HG02840 (cell line): ENCODE data around the gene LHCGR.
"Not testable (repeated sequence)": the region's sequence is repeated elsewhere in the genome, so short reads cannot be mapped to it uniquely, and the experiment has no call there.

ENCODE experiments used
- ATAC-seq: cut with Tn5 transposase; IDR thresholded peaks from one replicate; pipeline ENCODE4 v1.9.1; 2021; ENCODE audit warnings: mild to moderate bottlenecking, moderate library complexity, moderate number of reproducible peaks; ENCODE audit not compliant: unreplicated experiment, low FRiP score

The LHCGR gene

DNA sequence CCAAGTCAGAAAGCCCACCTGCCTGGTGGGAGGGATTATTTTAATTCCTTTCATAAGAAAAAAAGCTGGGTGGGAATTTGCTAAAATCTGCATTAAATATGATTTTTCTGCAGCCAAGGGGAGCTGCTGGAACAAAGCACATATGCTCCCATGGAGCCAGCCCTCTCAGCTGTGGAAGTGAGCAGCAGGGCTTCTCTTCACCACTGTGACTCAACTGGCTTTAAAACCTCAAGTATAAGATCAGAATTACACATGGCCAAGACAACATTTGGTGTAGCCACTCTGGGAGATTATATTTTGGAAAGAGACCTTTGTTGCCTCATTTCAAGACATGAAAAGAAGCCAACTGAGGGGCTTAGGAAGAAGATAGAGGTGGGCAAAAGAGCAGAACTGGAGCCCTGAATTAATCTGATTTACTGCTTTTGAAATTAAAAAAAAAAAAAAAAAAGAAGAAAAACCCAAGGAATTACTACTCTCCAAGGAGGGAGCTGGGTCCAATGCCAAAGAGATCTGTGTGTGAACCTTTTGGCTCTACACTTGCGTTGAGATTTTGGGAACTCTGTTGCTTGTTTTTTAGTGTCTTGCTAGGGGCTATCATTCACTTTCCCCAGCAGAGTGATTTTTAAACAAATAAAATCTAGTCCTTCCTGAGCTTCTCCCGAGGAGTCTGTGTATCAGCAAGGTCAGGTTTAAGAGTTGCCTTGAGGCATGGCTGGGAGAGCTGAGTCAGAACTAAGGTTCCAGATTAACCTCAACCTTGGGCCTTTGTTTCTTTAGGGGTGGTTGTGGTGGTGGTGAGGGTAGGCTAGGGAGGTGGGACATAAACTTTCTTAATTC is 6.0 kb downstream of the LHCGR start:
- no peak for ATAC-seq

DNA sequence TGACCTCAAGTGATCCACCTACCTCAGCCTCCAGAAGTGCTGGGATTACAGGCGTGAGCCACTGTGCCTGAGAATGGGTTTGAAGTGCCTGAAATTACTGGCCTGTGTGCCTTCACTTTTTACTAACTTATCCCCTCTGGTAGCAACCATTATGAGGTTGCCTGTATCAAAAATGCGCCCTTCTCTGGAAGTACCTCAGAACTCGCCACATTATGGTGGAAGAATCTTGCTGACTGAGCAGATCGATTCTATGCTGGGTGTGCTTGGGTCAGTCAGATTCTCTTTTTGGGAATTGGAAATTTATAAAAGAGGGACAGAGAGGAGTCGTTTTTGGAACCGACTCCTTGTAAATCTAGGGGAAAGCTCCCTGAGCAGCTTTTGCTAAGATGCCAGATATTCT is 8.2 kb downstream of the LHCGR start:
- ATAC-seq = no peak

DNA sequence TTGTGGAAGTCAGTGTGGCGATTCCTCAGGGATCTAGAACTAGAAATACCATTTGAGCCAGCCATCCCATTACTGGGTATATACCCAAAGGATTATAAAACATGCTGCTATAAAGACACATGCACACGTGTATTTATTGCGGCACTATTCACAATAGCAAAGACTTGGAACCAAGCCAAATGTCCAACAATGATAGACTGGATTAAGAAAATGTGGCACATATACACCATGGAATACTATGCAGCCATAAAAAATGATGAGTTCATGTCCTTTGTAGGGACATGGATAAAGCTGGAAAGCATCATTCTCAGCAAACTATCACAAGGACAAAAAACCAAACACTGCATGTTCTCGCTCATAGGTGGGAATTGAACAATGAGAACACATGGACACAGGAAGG is 16.3 kb downstream of the LHCGR start:
- ATAC-seq = not testable (repeated sequence)

DNA sequence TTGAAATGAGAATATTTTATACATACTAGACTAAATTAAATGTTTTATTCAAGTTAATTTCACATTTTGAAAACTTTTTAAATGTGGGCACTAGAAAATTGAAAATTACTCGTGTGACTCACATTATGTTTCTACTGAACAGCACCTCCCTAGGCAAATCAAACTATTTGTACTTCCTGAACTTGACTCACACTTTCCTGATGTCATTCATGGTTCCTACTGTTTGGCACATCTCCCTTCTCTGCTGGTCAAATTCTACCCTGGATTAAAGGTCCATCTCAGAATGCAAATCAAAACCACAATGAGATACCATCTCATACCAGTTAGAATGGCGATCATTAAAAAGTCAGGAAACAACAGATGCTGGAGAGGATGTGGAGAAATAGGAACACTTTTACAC is 16.7 kb downstream of the LHCGR start:
- ATAC-seq = no peak

DNA sequence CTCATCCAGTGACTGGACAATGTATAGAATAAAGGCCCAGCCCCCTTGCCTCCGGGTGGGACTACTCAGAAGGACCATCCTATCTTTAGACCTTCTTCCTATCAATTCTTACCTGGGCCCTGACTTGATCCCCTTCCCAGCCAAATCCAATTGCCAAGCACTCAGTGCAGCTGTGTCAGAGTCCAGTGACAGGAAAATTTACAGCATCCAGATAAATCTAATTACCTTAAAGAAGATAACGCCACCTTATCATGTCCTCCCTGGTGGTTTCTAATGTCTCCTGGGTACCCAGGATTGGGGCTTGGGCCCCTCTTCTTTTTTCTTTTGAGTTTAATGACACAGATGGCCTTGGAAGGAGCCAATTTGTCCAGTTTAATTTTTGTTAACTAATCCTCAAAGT is 19.3 kb downstream of the LHCGR start:
- ATAC-seq = no peak

DNA sequence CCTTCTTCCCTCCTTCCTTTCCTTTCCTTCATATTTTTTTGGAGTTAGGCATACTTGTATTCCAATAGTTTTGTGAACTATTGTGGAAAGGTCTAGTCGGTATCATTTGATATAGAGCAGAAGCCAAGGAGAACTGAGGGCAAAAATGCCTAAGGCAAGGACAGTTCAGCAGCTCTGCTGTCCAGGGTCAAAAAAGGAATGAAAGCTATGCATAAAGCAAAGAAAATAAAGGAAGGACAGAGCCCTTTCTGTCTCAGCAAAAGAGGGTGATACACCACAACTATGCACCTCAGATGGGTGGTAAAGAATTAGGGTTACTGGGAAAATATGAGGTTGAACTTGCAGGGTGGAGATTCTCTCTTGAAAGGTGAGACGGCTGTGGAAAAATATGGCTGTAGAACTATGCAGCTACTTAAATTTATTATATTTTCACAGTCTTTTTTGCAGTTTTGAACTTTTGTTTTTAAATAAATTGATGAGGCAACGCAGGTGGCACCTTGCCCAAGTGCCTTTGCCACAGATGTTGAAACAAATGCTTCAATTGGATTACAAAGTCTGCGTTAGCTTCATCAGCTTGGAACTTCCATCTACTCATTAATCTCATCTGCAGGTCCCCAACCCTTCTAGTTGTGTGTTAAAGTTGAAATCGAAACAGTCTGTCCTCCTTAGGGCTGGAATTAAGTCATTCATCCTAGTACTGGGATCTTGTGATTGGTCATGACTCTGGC is 20.8 kb downstream of the LHCGR start:
- no peak for ATAC-seq

DNA sequence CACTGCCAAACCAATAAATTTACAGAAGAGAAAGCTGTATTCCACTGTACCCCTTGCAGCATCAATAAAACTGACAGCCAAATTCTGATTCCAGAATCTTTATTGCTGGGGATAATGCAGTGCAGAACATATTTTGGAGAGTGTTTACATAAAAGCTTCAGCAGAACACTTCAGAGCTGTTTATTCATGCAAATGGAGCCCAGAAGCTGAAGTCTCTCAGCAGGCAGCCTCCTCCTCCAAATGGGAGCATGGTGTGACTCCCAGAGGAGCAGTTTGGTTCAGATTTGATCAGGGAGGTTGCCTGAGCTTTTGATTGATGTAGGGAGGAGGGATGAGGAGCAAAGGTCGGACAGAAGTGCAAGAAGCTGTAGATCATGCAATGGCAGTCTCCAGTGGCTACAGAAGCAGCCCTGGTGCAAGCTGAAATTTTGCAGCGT is 22.4 kb downstream of the LHCGR start:
- ATAC-seq = no peak

DNA sequence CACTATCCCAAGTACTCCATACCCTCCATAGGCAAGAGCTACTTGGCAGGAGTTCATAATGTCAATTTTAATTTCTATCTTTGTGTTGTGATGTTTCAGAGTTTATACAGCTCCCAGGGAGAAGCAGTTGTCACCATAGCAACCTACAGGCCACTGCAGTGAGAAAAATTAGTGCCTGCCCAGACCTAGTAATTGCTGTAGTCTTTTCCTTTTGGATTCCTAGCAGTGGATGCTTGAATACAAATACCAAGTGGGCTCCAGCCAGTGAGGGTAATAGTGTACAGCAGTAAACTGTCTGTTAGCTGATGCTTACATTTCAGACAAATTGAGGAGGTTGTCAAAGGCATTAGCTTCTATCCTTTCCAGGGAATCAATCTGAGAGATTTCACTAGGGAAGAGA is 26.7 kb downstream of the LHCGR start:
- ATAC-seq = no peak

DNA sequence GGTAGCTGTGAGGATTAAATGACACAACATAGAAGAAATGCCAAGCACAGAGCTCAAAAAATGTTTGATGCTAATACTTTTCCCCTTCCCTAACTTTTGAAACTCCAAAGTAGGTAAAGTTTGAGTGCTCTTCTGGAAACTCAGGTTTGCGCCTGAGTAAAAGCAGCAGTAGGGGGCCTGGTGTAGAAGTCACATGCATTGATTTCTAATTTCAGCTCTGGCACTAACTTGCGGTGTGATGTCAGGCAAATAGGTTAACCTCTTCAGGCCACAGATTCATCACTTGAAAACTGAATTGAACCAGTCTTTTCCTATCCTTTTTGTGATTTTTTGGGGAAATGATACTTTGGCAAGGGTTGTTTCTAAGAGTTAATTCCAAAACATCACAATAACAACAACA is 27.2 kb downstream of the LHCGR start:
- no peak for ATAC-seq

DNA sequence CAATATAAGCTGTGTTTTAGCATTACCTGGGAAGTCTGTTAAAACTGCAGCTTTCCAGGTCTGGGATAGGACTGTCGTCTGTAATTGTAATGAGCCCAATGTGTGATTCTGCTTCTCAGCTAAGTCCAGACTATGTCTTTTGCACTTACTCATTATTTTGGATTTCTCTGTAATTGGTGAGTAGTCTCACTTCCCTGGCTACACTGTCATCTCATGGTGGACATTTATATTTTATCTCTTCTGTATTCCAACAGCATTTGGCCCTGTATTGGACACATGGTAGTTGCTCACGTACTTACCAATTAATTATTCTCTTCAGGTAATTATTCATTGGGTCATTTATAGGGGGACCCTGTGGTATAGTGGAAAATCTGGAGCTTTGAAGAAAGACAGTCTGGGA is 28.0 kb downstream of the LHCGR start:
- no peak for ATAC-seq

DNA sequence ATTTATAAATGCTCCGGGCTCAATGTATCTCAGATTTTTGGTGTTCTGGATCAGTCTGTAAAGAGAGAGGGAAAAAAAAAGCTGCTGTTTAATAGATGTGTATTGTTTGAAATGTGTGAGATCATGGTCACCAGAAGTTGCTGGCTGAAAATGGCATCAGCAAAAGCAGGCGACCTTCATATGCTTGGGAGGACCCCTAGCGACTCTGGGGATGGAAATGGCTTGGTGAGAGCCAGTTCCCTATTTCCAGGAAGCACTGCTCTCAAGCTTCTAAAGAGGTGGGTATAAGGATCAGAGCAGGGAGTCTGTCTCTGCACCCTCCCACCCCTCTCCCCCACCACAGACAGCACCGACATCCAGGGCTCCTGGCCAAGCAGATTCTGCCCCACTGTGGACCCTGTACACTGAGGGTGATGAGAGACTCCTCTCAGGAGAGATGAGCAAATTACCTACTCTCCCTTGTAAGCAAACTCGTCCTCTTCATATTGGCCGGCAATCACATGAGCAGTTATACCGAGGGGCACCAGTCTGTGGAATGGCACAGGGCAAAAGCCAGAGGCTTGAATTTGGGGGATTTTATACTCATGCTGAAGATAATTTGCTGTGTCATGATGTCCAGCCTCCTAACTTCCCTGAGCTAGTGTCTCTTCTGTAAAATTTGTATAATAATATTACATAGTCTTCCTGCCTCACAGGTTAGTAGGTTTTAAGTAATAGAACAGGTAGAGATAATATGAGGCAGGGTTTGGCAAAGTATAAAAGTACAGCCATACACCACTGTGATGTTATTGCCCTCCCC is 29.6 kb downstream of the LHCGR start:
- no peak for ATAC-seq

DNA sequence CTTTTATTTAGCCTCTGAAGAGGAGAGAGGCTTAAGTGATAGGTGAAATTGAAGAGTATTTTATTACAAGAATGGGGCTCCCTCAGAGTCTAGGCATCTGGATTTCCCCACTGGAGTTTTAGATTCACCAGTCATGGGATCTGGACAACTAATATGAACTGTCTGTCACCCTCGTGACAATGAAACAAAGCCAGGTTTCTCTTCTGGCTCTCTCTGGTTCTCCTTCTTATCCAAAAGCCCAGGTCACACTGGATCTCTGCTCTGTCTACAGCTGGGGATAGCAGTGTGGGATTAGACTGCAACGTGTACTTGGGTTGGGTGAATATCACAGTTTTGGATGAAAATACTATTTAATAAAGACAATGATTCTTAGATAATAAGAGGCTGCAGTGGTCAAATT is 31.2 kb downstream of the LHCGR start:
- no peak for ATAC-seq

DNA sequence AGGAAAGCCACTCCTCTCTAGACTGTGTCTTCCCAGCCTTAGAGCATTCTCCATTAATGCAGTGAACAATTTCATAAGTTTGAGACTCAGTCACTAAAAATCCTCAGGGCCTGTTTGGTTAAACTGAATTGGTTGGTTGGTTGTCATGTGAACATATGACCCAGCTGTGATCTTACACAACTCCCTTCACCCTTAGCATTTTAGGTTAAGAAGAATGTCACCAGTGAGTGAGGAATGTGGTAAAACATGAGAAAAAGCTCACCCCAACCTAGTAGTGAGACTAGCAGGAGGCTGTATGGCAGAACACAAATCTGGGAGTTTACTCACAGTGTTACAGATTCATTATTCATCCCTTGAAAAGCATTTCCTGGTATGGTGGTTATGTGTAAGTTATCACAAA is 32.4 kb downstream of the LHCGR start:
- ATAC-seq = no peak

DNA sequence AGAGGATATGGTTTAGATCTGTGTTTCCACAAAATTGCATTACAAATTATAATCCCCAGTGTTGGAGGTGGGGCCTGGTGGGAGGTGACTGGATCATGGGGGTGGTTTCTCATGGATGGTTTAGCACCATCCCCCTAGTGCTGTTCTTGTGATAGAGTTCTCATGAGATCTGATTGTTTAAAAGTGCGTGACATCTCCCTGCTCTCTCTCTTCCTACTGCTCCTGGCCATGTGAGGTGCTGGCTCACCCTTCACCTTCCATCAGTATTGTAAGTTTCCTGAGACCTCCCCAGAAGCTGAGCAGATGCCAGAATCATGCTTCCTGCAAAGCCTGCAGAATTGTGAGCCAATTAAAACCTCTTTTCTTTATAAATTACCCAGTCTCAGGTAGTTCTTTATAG is 33.1 kb downstream of the LHCGR start:
- no peak for ATAC-seq

DNA sequence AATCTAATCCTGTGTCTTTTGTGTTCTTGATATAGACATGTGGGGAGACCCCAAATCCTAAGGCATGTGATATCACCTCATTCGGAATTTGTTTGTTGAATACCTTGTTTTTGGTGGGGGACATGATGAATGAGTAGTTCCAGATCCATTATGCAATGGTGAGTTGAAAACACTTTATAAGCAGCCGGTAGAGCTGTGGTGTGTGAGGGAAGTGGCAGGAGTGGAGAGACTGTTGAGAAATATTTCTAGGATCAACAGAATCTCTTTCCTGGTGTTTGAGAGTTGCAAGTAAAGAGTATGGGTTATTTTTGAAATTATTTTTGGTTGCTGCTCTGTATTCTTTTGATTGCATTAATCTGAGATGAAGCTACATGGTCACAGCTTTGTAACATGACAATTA is 34.4 kb downstream of the LHCGR start:
- no peak for ATAC-seq

DNA sequence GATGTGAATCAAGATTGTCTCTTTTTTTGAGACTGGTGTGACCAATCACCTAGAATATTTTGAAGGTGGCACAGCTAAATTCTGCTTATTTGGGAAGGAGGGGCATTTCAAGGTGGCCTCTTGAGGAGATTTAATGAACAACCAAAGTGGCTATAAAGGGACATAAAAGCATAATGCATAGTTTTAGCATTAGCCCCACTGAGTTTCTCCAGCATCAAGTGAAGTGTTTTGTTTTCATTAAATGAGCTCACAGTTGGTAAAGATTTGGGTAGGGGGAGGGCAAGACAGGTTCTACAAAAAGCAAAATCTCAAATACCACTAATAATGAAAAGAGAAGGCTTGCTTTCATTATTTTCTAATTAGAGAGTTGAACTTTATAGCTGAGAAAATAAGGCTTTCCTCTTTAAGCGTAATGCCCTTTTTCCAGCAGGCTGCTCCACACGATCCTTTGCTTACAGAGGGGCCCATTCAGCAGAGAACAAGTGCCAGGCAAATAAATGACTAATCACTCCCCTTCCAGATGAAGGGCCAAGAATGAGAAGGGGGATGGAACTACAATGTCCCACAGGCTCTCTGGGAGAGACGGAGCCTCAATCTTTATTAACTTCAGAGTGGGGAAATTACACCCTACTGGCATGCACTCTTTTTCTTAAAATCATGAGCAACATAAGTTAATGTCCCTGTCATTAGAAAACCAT is 35.9 kb downstream of the LHCGR start:
- ATAC-seq = no peak

DNA sequence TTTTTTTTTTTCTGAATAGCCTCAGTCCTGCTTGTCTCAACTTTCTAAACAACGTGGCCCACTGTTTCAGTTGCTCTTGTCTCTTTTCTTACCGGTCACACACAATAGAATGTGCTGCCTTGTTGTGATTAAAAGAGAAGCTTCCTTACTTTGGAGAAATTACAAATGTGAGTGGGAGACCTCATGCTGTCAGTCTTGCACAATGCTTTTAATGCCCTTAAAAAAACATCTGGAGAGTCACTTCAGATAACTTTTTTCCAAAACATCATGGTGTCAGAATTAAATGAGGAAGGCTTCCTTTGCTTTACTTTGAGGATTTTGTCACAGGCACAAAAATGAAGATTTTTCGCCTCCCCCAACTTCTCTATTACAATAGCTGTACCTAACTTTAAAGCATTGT is 37.7 kb downstream of the LHCGR start:
- ATAC-seq = no peak

DNA sequence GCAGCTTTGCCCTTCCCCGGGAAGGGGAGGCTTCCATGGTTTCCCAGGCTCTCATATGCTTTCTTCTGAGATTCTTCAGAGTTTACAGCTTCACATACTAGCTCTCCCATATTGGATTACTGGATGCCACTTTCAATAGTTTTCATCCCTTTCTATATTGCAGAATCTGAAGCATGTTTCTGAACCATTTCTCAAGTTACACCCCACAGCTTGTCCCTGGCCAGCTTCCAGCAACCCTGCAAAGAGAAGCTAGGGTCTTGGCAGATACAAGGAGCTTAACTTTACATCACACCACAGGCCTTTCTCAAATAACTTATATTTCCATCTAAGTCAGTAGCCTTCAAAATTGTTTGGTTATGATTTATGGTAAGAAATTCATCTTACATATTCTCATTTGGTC is 39.6 kb downstream of the LHCGR start:
- no peak for ATAC-seq

DNA sequence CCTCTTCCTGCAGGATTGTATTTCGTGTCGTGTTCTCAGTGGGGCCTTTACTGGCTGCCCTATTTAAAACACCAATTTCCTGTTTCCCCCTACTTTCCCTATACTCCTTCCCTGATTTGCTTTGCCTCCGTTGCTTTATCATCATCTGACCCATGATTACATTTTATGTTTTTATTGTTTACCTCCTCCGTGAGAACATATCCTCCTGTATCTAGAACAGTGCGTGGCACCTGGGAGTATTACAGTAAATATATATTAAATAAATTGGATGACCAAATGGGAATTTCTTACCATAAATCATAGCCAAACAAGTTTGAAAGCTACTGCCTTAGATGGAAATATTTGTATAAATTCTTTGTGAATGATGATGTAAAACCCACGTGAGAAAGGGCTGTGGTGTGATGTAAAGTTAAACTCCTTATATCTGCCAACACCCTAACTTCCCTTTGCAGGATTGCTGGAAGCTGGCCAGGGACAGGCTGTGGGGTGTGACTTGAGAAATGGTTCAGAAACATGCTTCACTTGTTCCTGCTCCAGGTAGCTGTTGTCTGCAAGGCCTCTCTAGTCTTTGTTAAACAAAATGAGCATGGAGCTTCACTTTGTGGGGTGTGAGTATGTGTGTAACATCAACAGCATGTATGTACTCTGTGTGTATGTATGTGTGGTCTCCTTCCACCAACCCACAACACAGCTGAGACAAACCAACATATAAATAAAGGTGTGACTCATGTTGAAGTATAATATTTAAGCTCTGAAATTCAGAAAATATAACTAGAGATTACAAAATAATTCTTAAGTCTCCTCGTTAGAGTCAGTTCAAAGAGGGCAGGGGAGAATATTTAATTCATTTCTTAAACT is 40.3 kb downstream of the LHCGR start:
- no peak for ATAC-seq

DNA sequence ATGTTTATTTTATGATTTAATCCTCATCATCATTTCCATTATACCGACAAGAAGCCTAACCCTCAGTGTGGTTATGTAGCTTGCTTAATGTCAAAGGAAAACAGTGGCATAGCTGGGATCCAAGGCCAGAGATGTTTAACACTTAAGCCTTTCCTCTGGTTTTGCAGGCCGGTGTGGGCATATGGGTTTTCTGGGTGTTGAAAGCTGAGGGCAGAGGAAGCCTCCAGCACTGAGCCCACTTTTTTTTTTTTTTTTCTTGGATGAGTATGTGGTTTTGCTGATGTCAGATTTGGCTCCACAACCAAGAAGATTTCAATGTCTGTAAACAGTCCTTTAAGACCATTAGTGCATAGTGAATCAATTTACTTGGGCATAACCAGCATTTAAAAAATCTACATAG is 41.3 kb downstream of the LHCGR start:
- ATAC-seq = no peak
